ENCODE measurements around the gene TMCO4.
A peak's percentile ranks its signal among the peaks of the same experiment; 100 is the strongest.
"Not testable (repeated sequence)": the region's sequence is repeated elsewhere in the genome, so short reads cannot be mapped to it uniquely, and the experiment has no call there.

TMCO4 gene

GRCh38 chr1:19651141-19651737 lies 148.5 kb downstream of the TMCO4 start:
- DNase-seq: peak; percentile 65

- no peak for DNase-seq
Observed at GRCh38 chr1:19650416-19651140, 149.1 kb downstream of the TMCO4 start.

GRCh38 chr1:19648689-19649088 lies 151.0 kb downstream of the TMCO4 start:
- peak; percentile 37 for DNase-seq

GRCh38 chr1:19648239-19648638 lies 151.5 kb downstream of the TMCO4 start:
- DNase-seq: no peak

GRCh38 chr1:19647643-19648042 lies 152.1 kb downstream of the TMCO4 start:
- peak; percentile 29 for DNase-seq

GRCh38 chr1:19646377-19647319 lies 153.1 kb downstream of the TMCO4 start:
- DNase-seq: peak; percentile 28

- no peak for DNase-seq
Observed at GRCh38 chr1:19645411-19646251, 154.1 kb downstream of the TMCO4 start.

- DNase-seq: peak; percentile 75
Observed at GRCh38 chr1:19644681-19645410, 154.9 kb downstream of the TMCO4 start.

GRCh38 chr1:19644395-19644680 lies 155.4 kb downstream of the TMCO4 start:
- no peak for DNase-seq

- peak; percentile 68 for DNase-seq
Observed at GRCh38 chr1:19643602-19644394, 155.9 kb downstream of the TMCO4 start, which contains the start of gene NBL1. TSS of gene NBL1 (plus strand) at chr1:19644311. CDS start at chr1:19655031, 10,720 bp downstream.

GRCh38 chr1:19643121-19643520 lies 156.6 kb downstream of the TMCO4 start:
- no peak for DNase-seq

- DNase-seq: no peak
Observed at GRCh38 chr1:19640363-19641316, 159.1 kb downstream of the TMCO4 start.

GRCh38 chr1:19639999-19640362 lies 159.7 kb downstream of the TMCO4 start:
- no peak for DNase-seq

GRCh38 chr1:19639228-19639627 lies 160.5 kb downstream of the TMCO4 start:
- not testable (repeated sequence) for DNase-seq

- no peak for DNase-seq
Observed at GRCh38 chr1:19637606-19638005, 162.1 kb downstream of the TMCO4 start.

GRCh38 chr1:19636749-19637148 lies 163.0 kb downstream of the TMCO4 start:
- DNase-seq: not testable (repeated sequence)

- DNase-seq: no peak
Observed at GRCh38 chr1:19636065-19636464, 163.7 kb downstream of the TMCO4 start.

GRCh38 chr1:19635646-19636045 lies 164.1 kb downstream of the TMCO4 start:
- DNase-seq: no peak

- DNase-seq: not testable (repeated sequence)
Observed at GRCh38 chr1:19635064-19635463, 164.7 kb downstream of the TMCO4 start.

- DNase-seq: no peak
Observed at GRCh38 chr1:19633106-19633505, 166.6 kb downstream of the TMCO4 start.
